Measurements from ENCODE around the gene TLN1. TPM values are rescaled to one million over a fixed set of nuclear protein-coding genes. Genes with fewer than 3 reads are reported as not detected.

The TLN1 gene
- total RNA-seq, 1 experiment from 2014 or later: 347 TPM

DNA sequence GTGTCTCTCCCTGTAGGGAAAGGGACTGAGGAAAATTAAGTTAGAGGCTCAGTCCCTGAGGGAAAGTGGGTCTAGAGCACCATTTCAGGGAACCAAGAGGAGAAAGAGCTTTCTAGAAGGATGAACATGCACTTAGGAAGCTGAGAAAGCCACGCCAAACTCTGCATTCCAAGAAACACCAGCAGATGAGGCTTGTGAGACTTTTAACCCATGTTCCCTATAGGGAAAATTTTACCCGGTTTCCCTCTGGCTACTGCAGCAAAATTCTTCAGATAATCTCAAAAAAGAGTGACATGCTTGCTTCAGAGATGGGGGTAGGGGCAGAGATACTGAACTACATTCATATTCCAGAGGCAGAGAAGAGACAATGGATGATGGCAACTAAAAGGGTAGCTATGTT, 8.6 kb downstream of the TLN1 start:
- no peak overlapping the region for H3K27ac ChIP-seq (ENCODE audit: low read length)
- ChIA-PET CTCF (no interaction called here), POLR2A (no interaction called here)
- no TSS peak for BruUV-seq (replicated peaks)
- no peak for TF ChIP-seq TCF7L2 (IDR thresholded peaks at IDR 0.05; ENCODE audit: low read depth, low read length)
- TF ChIP-seq, protein P1, sequence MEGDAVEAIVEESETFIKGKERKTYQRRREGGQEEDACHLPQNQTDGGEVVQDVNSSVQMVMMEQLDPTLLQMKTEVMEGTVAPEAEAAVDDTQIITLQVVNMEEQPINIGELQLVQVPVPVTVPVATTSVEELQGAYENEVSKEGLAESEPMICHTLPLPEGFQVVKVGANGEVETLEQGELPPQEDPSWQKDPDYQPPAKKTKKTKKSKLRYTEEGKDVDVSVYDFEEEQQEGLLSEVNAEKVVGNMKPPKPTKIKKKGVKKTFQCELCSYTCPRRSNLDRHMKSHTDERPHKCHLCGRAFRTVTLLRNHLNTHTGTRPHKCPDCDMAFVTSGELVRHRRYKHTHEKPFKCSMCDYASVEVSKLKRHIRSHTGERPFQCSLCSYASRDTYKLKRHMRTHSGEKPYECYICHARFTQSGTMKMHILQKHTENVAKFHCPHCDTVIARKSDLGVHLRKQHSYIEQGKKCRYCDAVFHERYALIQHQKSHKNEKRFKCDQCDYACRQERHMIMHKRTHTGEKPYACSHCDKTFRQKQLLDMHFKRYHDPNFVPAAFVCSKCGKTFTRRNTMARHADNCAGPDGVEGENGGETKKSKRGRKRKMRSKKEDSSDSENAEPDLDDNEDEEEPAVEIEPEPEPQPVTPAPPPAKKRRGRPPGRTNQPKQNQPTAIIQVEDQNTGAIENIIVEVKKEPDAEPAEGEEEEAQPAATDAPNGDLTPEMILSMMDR (IDR thresholded peaks at IDR 0.05): no peak
- TF ChIP-seq POLR2AphosphoS5 (IDR thresholded peaks at IDR 0.05; ENCODE audit: low read depth, low read length): no peak
- no peak for TF ChIP-seq SIN3A (IDR thresholded peaks at IDR 0.05; ENCODE audit: borderline replicate concordance, insufficient read depth, low read depth, low read length)
- TF ChIP-seq, protein P2, sequence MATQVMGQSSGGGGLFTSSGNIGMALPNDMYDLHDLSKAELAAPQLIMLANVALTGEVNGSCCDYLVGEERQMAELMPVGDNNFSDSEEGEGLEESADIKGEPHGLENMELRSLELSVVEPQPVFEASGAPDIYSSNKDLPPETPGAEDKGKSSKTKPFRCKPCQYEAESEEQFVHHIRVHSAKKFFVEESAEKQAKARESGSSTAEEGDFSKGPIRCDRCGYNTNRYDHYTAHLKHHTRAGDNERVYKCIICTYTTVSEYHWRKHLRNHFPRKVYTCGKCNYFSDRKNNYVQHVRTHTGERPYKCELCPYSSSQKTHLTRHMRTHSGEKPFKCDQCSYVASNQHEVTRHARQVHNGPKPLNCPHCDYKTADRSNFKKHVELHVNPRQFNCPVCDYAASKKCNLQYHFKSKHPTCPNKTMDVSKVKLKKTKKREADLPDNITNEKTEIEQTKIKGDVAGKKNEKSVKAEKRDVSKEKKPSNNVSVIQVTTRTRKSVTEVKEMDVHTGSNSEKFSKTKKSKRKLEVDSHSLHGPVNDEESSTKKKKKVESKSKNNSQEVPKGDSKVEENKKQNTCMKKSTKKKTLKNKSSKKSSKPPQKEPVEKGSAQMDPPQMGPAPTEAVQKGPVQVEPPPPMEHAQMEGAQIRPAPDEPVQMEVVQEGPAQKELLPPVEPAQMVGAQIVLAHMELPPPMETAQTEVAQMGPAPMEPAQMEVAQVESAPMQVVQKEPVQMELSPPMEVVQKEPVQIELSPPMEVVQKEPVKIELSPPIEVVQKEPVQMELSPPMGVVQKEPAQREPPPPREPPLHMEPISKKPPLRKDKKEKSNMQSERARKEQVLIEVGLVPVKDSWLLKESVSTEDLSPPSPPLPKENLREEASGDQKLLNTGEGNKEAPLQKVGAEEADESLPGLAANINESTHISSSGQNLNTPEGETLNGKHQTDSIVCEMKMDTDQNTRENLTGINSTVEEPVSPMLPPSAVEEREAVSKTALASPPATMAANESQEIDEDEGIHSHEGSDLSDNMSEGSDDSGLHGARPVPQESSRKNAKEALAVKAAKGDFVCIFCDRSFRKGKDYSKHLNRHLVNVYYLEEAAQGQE (IDR thresholded peaks at IDR 0.05; ENCODE audit: insufficient read depth in 1 of 2, low read depth in 2 of 2, low read length in 1 of 2): no peak
- no peak overlapping the region for H3K4me3 ChIP-seq (ENCODE audit: low read depth in 2 of 2, low read length in 2 of 2)
- no peaks in the 10 kb centered on the region for H3K9me3 ChIP-seq (ENCODE audit: control insufficient read depth, insufficient read depth, low read depth, low read length)
- H3K4me1 ChIP-seq (ENCODE audit: control insufficient read depth, insufficient read depth, low read length): peaks cover 6% of the 10 kb centered on the region
- ATAC-seq (no peak), DNase-seq (ENCODE audit: low read depth, low spot score) (no peak)
- in situ Hi-C loops (cut with HindIII; ENCODE audit: low pct_unique_long_range_greater_than_20kb, low sequenced_read_pairs) (no loop called here), intact Hi-C loops (cut with micrococcal nuclease; ENCODE audit: unreplicated experiment) (no loop called here)
- no peaks in the 10 kb centered on the region for H3K27me3 ChIP-seq (ENCODE audit: control insufficient read depth, insufficient read depth, low read length)
- H3K36me3 ChIP-seq (ENCODE audit: control insufficient read depth, insufficient read depth, low read length): peaks cover 30% of the 10 kb centered on the region

DNA sequence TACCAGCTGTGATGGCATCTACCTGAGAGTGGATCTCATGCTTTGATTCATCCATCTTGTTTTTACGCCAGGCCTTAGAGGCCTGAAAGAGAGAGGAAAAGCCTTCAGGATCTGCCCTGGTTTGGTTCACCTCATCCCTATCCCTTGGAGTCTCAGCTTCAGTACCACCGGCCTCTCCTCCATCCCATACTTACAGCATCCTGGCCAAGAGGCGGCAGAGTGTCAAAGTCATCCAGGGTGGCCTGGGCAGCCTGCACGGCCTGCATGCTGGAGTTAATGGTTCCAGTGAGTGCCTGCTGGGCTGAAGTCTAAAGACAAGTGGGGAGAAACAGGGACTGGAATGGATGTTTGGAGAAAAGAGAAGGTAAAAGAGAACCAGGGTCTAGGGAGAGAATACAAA, 12.4 kb downstream of the TLN1 start:
- TF ChIP-seq TCF7L2 (IDR thresholded peaks at IDR 0.05; ENCODE audit: low read depth, low read length): no peak
- TF ChIP-seq, protein P1 (IDR thresholded peaks at IDR 0.05): no peak
- TF ChIP-seq, protein P2 (IDR thresholded peaks at IDR 0.05; ENCODE audit: insufficient read depth in 1 of 2, low read depth in 2 of 2, low read length in 1 of 2): no peak
- TF ChIP-seq POLR2AphosphoS5 (IDR thresholded peaks at IDR 0.05; ENCODE audit: low read depth, low read length): no peak
- TF ChIP-seq SIN3A (IDR thresholded peaks at IDR 0.05; ENCODE audit: borderline replicate concordance, insufficient read depth, low read depth, low read length): no peak
- DNase-seq (ENCODE audit: low read depth, low spot score) (no peak), ATAC-seq (no peak)
- intact Hi-C loops (cut with micrococcal nuclease; ENCODE audit: unreplicated experiment) (no loop called here), in situ Hi-C loops (cut with HindIII; ENCODE audit: low pct_unique_long_range_greater_than_20kb, low sequenced_read_pairs) (no loop called here)
- no peak overlapping the region for H3K4me3 ChIP-seq (ENCODE audit: low read depth in 2 of 2, low read length in 2 of 2)
- no peak overlapping the region for H3K27ac ChIP-seq (ENCODE audit: low read length)
- ChIA-PET CTCF (no interaction called here), POLR2A (interaction anchor here (0.6 kb wide), 1 partner anchor 12 kb away, joined by 3 read pairs; the partner anchor contains the start of gene TLN1)
- no peaks in the 10 kb centered on the region for H3K4me1 ChIP-seq (ENCODE audit: control insufficient read depth, insufficient read depth, low read length)
- peaks cover 56% of the 10 kb centered on the region for H3K36me3 ChIP-seq (ENCODE audit: control insufficient read depth, insufficient read depth, low read length)
- no peaks in the 10 kb centered on the region for H3K9me3 ChIP-seq (ENCODE audit: control insufficient read depth, insufficient read depth, low read depth, low read length)
- TSS peak; percentile 17 for BruUV-seq (replicated peaks)
- no peaks in the 10 kb centered on the region for H3K27me3 ChIP-seq (ENCODE audit: control insufficient read depth, insufficient read depth, low read length)

Measured in Panc1 (cell line).